ENCODE measurements around the gene SULT2A1. TPM values are rescaled to one million over a fixed set of nuclear protein-coding genes. Genes with fewer than 3 reads are reported as not detected.

The SULT2A1 gene
- polyA plus RNA-seq, 1 experiment, result not detected

GRCh38 chr19:47897861-47898260 is 11.7 kb upstream of the SULT2A1 start:
- no peaks in the 10 kb centered on the region for H3K36me3 ChIP-seq (ENCODE audit: control insufficient read depth, insufficient read depth, low read length)
- CTCF ChIA-PET, result no interaction called here
- peaks cover 4% of the 10 kb centered on the region; the same call in 1 of the 2 replicates for H3K27me3 ChIP-seq (ENCODE audit: control insufficient read depth, insufficient read depth, low read length)
- TF ChIP-seq CTCF (IDR thresholded peaks at IDR 0.05; ENCODE audit: insufficient read depth, low read depth, low read length), result no peak
- H3K4me3 ChIP-seq (ENCODE audit: low read depth, low read length), result no peak overlapping the region
- POLR2A ChIA-PET, result no interaction called here
- DNase-seq (ENCODE audit: low read depth), result no peak

GRCh38 chr19:47896773-47897172 is 10.7 kb upstream of the SULT2A1 start:
- no peak for TF ChIP-seq CTCF (IDR thresholded peaks at IDR 0.05; ENCODE audit: insufficient read depth, low read depth, low read length)
- no peak for DNase-seq (ENCODE audit: low read depth)
- CTCF ChIA-PET, result no interaction called here
- POLR2A ChIA-PET, result no interaction called here
- Histone ChIP-seq H3K4me3 (ENCODE audit: low read depth, low read length) (no peak overlapping the region), H3K36me3 (ENCODE audit: control insufficient read depth, insufficient read depth, low read length) (no peaks in the 10 kb centered on the region), H3K27me3 (ENCODE audit: control insufficient read depth, insufficient read depth, low read length) (0 out of 2 replicates have a peak, but pooled peaks cover 2% of the 10 kb centered on the region)

GRCh38 chr19:47896019-47896418 is 9.9 kb upstream of the SULT2A1 start:
- TF ChIP-seq CTCF (IDR thresholded peaks at IDR 0.05; ENCODE audit: insufficient read depth, low read depth, low read length), result no peak
- DNase-seq (ENCODE audit: low read depth), result no peak
- ChIA-PET POLR2A (interaction anchor here (0.6 kb wide), 1 partner anchor 360 kb away, joined by 4 read pairs; the partner anchor contains the start of gene CARD8), CTCF (no interaction called here)
- H3K4me3 ChIP-seq (ENCODE audit: low read depth, low read length), result no peak overlapping the region
- H3K27me3 ChIP-seq (ENCODE audit: control insufficient read depth, insufficient read depth, low read length), result no peaks in the 10 kb centered on the region
- H3K36me3 ChIP-seq (ENCODE audit: control insufficient read depth, insufficient read depth, low read length), result no peaks in the 10 kb centered on the region

- no peak for DNase-seq (ENCODE audit: low read depth)
- ChIA-PET POLR2A (interaction anchor here (0.6 kb wide), 1 partner anchor 361 kb away, joined by 4 read pairs; the partner anchor contains the start of gene CARD8), CTCF (no interaction called here)
Measured at GRCh38 chr19:47895165-47895782, 9.2 kb upstream of the SULT2A1 start.

More at GRCh38 chr19:47895165-47895782, 9.2 kb upstream of the SULT2A1 start:
- Histone ChIP-seq H3K4me3 (ENCODE audit: low read depth, low read length) (no peak overlapping the region), H3K27me3 (ENCODE audit: control insufficient read depth, insufficient read depth, low read length) (no peaks in the 10 kb centered on the region), H3K36me3 (ENCODE audit: control insufficient read depth, insufficient read depth, low read length) (no peaks in the 10 kb centered on the region)
- no peak for TF ChIP-seq CTCF (IDR thresholded peaks at IDR 0.05; ENCODE audit: insufficient read depth, low read depth, low read length)

Data from BJ (cell line).